Gastrocnemius medialis (tissue), 4 donors: Measurements from ENCODE around the gene MAIP1. TPM values are rescaled to one million over a fixed set of nuclear protein-coding genes. Genes with fewer than 3 reads are reported as not detected.

Experiments used
- ATAC-seq, 2 donors: fragments of 150-250 bp; one replicate each; pipeline ENCODE4 v1.9.1; 2016
- DNase-seq, 2 donors: peaks; one replicate each; pipeline ENCODE4 v3.0.0-alpha.2; 2019
- H3K27ac ChIP-seq, 4 donors: fragments of 200-600 bp; sonication (generic); 1 replicate in 1 of 4; 2 replicates in 3 of 4; pipeline ENCODE4 v1.5.1; 2016 to 2018; ENCODE audit warnings: mild to moderate bottlenecking in 2 of 4, moderate library complexity in 1 of 4
- H3K27me3 ChIP-seq, 3 donors: fragments of 200-600 bp; sonication (generic) in 2 of 3; 1 replicate in 1 of 3; 2 replicates in 2 of 3; pipeline versions ENCODE4 v1.5.1 to v1.6.0; 2016 to 2019; ENCODE audit warnings: mild to moderate bottlenecking in 1 of 3, moderate library complexity in 1 of 3
- H3K36me3 ChIP-seq, 2 donors: fragments of 200-600 bp; sonication (generic) in 1 of 2; one replicate each; pipeline ENCODE4 v1.5.1; 2017 to 2018
- H3K4me1 ChIP-seq, 2 donors: fragments of 200-600 bp; sonication (generic) in 1 of 2; one replicate each; pipeline ENCODE4 v1.5.1; 2016 to 2017; ENCODE audit warnings: mild to moderate bottlenecking in 2 of 2
- H3K4me3 ChIP-seq, 4 donors: fragments of 200-600 bp; sonication (generic) in 3 of 4; 1 replicate in 1 of 4; 2 replicates in 3 of 4; pipeline ENCODE4 v1.5.1; 2016 to 2019; ENCODE audit warnings: mild to moderate bottlenecking in 2 of 4
- H3K9me3 ChIP-seq, 3 donors: fragments of 200-600 bp; sonication (generic) in 2 of 3; 1 replicate in 1 of 3; 2 replicates in 2 of 3; pipeline ENCODE4 v1.5.1; 2016 to 2019
- POLR2A ChIP-seq, 2 donors: fragments of 450-650 bp; IDR thresholded peaks; one replicate each; pipeline ENCODE4 v1.6.1; 2017; ENCODE audit warnings: antibody characterized with exemption in 2 of 2, mild to moderate bottlenecking in 2 of 2, moderate library complexity in 2 of 2
- in situ Hi-C, 4 donors: fragments of 200-750 bp; cut with MboI; loops; one replicate each; pipeline versions ENCODE4 v1.15.0 to v1.8.0; 2017; ENCODE audit warnings: low sequenced_read_pairs in 4 of 4
- intact Hi-C: fragments of 100-400 bp; cut with DNase I; formaldehyde crosslinking; loops from one replicate; pipeline ENCODE4 v1.15.1; 2023; ENCODE audit warnings: low total_unique reads
- total RNA-seq, 4 donors: library from RNA; depleted of rRNA; stranded (reverse); fragments of >200 nt; gene quantifications; one replicate each; pipeline versions ENCODE4 v1.1.0 to v1.2.3, GENCODE V29; 2016
- TF ChIP-seq, protein P1 (sequence below), 5 experiments: fragments of 450-650 bp in 3 of 5; fragments of 200-600 bp in 2 of 5; sonication (generic) in 2 of 5; IDR thresholded peaks in 4 of 5; conservative IDR thresholded peaks in 1 of 5; 1 replicate in 4 of 5; 2 replicates in 1 of 5; pipeline ENCODE4 v1.5.1; 2016 to 2019; ENCODE audit warnings: antibody characterized with exemption in 5 of 5, mild to moderate bottlenecking in 3 of 5, moderate library complexity in 3 of 5

Gene MAIP1
- total RNA-seq, 4 donors from 2014 or later, result 21.9 to 40.2 (median 26.6) TPM

DNA sequence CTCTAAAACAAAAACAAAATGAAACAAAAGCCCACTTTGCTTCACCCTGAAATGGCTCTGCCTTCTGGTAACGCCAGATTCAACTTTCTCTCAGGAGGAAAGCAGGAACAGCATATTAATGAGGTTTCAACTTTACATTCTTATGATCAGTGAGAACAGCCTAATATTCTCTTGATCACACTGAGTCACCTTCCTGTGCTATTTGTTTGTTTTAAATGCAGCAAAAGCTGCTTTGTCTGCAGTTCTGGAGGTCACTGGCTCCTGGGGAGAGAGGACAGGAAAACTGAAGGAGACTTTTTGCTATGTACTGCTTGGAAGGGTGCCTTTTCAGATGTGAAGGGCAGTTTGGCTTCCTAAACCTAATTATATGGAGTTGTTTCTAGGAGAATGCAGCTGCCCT, 48.1 kb downstream of the MAIP1 start:
- TF ChIP-seq, protein P1, sequence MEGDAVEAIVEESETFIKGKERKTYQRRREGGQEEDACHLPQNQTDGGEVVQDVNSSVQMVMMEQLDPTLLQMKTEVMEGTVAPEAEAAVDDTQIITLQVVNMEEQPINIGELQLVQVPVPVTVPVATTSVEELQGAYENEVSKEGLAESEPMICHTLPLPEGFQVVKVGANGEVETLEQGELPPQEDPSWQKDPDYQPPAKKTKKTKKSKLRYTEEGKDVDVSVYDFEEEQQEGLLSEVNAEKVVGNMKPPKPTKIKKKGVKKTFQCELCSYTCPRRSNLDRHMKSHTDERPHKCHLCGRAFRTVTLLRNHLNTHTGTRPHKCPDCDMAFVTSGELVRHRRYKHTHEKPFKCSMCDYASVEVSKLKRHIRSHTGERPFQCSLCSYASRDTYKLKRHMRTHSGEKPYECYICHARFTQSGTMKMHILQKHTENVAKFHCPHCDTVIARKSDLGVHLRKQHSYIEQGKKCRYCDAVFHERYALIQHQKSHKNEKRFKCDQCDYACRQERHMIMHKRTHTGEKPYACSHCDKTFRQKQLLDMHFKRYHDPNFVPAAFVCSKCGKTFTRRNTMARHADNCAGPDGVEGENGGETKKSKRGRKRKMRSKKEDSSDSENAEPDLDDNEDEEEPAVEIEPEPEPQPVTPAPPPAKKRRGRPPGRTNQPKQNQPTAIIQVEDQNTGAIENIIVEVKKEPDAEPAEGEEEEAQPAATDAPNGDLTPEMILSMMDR (IDR thresholded peaks at IDR 0.05 in 4 of 5, conservative IDR thresholded peaks at IDR 0.05 in 1 of 5), result no peak
- TF ChIP-seq POLR2A (IDR thresholded peaks at IDR 0.05), result no peak
- in situ Hi-C loops, result no loop called here
- Histone ChIP-seq H3K4me3 (no peak overlapping the region), H3K4me1 (peaks cover 0 to 4% of the 10 kb centered on the region in 2 donors), H3K9me3 (peaks cover 0 to 3% (median 0%) of the 10 kb centered on the region in 3 donors), H3K27me3 (no peaks in the 10 kb centered on the region), H3K36me3 (no peaks in the 10 kb centered on the region), H3K27ac (no peak overlapping the region)
- ATAC-seq, result no peak
- intact Hi-C loops, result no loop called here
- no peak for DNase-seq

DNA sequence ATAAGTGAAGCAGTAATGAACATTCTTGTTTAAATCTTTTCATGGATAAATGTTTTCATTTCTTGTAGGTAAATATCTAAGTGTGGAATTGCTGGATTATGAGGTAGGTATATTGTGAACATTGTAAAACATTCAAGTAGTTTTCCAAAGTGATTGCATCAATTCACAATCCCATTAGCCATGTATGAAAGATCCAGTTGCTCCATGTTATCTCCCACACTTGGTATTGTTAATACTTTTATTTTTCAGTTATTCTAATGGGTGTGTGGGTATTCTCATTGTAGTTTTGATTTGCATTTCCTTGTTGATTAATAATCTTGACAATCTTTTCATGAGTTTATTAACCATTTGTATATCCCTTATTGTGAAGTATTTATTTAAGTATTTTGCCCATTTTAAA, 50.3 kb downstream of the MAIP1 start:
- H3K9me3 ChIP-seq, result peaks cover 0 to 3% (median 0%) of the 10 kb centered on the region in 3 donors
- H3K27ac ChIP-seq, result no peak overlapping the region
- H3K4me3 ChIP-seq, result no peak overlapping the region
- H3K27me3 ChIP-seq, result no peaks in the 10 kb centered on the region
- no peak for ATAC-seq
- TF ChIP-seq, protein P1 (IDR thresholded peaks at IDR 0.05 in 4 of 5, conservative IDR thresholded peaks at IDR 0.05 in 1 of 5), result no peak
- no peak for TF ChIP-seq POLR2A (IDR thresholded peaks at IDR 0.05)
- DNase-seq, result no peak
- in situ Hi-C loops (no loop called here), intact Hi-C loops (no loop called here)
- H3K36me3 ChIP-seq, result no peaks in the 10 kb centered on the region
- peaks cover 0 to 2% of the 10 kb centered on the region in 2 donors for H3K4me1 ChIP-seq

DNA sequence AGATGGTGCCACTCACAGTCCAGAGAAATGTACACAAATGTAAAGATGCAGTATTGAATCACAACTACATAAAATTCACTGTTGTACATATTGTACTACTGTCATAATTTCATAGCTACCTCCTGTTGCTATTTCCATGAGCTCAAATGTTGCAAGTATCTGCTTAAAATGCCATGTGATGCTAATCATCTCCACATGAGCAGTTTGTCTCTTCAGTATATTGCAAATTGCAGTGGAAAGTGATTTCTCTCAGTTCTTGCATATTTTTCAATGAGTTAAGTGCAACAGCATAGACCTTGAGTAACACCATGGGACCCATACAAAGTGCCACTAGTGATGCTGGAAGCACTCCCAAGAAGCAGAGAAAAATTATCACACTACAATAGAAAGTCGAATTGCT, 51.9 kb downstream of the MAIP1 start:
- no peak for DNase-seq
- Histone ChIP-seq H3K9me3 (peaks cover 0 to 3% (median 0%) of the 10 kb centered on the region in 3 donors), H3K36me3 (no peaks in the 10 kb centered on the region), H3K27ac (no peak overlapping the region), H3K4me3 (no peak overlapping the region), H3K4me1 (no peaks in the 10 kb centered on the region), H3K27me3 (no peaks in the 10 kb centered on the region)
- intact Hi-C loops (no loop called here), in situ Hi-C loops (no loop called here)
- ATAC-seq, result no peak
- no peak for TF ChIP-seq POLR2A (IDR thresholded peaks at IDR 0.05)
- TF ChIP-seq, protein P1 (IDR thresholded peaks at IDR 0.05 in 4 of 5, conservative IDR thresholded peaks at IDR 0.05 in 1 of 5), result no peak

DNA sequence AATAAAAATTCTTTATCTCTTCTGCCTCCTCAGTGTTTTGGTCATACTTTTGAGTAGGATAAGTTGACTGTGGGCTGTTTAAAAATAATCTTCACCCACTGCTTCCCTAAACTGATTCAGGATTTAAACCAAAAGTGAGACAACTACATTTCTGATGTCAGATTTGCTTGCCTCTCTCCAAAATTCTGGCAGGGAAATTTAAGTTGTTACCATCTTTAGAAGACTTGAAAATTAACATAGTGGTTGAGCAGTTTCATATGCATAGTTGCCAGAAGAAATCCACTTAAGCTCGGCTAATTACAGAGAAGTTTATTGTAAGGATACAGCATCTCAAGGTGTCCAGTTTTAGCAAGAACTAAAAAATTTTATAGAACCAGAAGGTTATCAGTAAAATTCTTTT, 57.0 kb downstream of the MAIP1 start:
- Histone ChIP-seq H3K4me3 (no peak overlapping the region), H3K27ac (no peak overlapping the region), H3K27me3 (no peaks in the 10 kb centered on the region), H3K36me3 (no peaks in the 10 kb centered on the region), H3K4me1 (no peaks in the 10 kb centered on the region), H3K9me3 (no peaks in the 10 kb centered on the region)
- no peak for TF ChIP-seq POLR2A (IDR thresholded peaks at IDR 0.05)
- TF ChIP-seq, protein P1 (IDR thresholded peaks at IDR 0.05 in 4 of 5, conservative IDR thresholded peaks at IDR 0.05 in 1 of 5), result no peak
- no peak for ATAC-seq
- no peak for DNase-seq
- in situ Hi-C loops (no loop called here), intact Hi-C loops (no loop called here)

Other genes starting within 250 kb of the MAIP1 start
- 10 to 100 TPM in 3 of 4 donors, 1 to 10 TPM in 1; 7.9 to 21.9 (median 16.3) TPM for gene FTCDNL1, start 104.4 kb upstream of the MAIP1 start, total RNA-seq
- gene C2orf69, start 44.3 kb upstream of the MAIP1 start, total RNA-seq, result 10 to 100 TPM in 2 of 4 donors, 1 to 10 TPM in 2; 5.5 to 11.4 (median 9.3) TPM
- gene TYW5, start 91 bp upstream of the MAIP1 start, total RNA-seq, result 1 to 10 TPM; 1.7 to 4.5 (median 3.8) TPM